WTC11 (cell line): ENCODE data around the gene FAM114A1. TPM values are rescaled to one million over a fixed set of nuclear protein-coding genes. Genes with fewer than 3 reads are reported as not detected.

Experiments used
- ATAC-seq: fragments of 200-7000 bp; cut with Tn5 transposase; 2 replicates; pipeline ENCODE4 v1.10.0; 2021; ENCODE audit warnings: mild to moderate bottlenecking, moderate library complexity
- CTCF ChIA-PET: fragments of 300-600 bp; sonication (Branson Sonifier 250); formaldehyde crosslinking; loops from one replicate; lab custom pipeline; 2021; ENCODE audit warnings: antibody characterized with exemption; lab: Charles Lee
- POLR2A ChIA-PET: fragments of 350-600 bp; sonication (Branson Sonifier 250); formaldehyde crosslinking; loops from one replicate; lab custom pipeline; 2021; ENCODE audit warnings: antibody characterized with exemption; lab: Charles Lee
- DNase-seq: peaks from one replicate; pipeline ENCODE4 v3.0.0; 2021; ENCODE audit warnings: low spot score
- H3K27ac Mint-ChIP-seq: 2 replicates; pipeline ENCODE4 v1.8.0; 2021; ENCODE audit warnings: mixed read lengths
- H3K27me3 Mint-ChIP-seq: 2 replicates; pipeline ENCODE4 v1.8.0; 2021; ENCODE audit warnings: low read depth, mild to moderate bottlenecking, moderate library complexity, mixed read lengths
- H3K36me3 Mint-ChIP-seq: 2 replicates; pipeline ENCODE4 v1.8.0; 2021; ENCODE audit warnings: mixed read lengths
- H3K4me1 Mint-ChIP-seq: 2 replicates; pipeline ENCODE4 v1.8.0; 2022; ENCODE audit warnings: mixed read lengths
- H3K4me3 Mint-ChIP-seq: 2 replicates; pipeline ENCODE4 v1.8.0; 2021; ENCODE audit warnings: mild to moderate bottlenecking, moderate library complexity, mixed read lengths
- H3K9me3 Mint-ChIP-seq: 2 replicates; pipeline ENCODE4 v1.8.0; 2021; ENCODE audit warnings: mixed read lengths
- ATF1 ChIP-seq: sonication (generic); formaldehyde crosslinking; IDR thresholded peaks from 2 replicates; pipeline ENCODE4 v1.8.1; 2023; ENCODE audit warnings: mild to moderate bottlenecking, moderate library complexity, missing genetic modification reagents
- KAT7 ChIP-seq: sonication (generic); formaldehyde crosslinking; IDR thresholded peaks from 2 replicates; pipeline ENCODE4 v1.8.1; 2023; ENCODE audit warnings: missing genetic modification reagents, mild to moderate bottlenecking, borderline replicate concordance
- MYBL2 ChIP-seq: sonication (generic); formaldehyde crosslinking; IDR thresholded peaks from 2 replicates; pipeline ENCODE4 v1.8.1; 2023; ENCODE audit warnings: mild to moderate bottlenecking, moderate library complexity, missing genetic modification reagents
- NR1H2 ChIP-seq: sonication (generic); formaldehyde crosslinking; IDR thresholded peaks from 2 replicates; pipeline ENCODE4 v1.9.0; 2021; ENCODE audit warnings: mild to moderate bottlenecking, moderate library complexity, missing genetic modification reagents
- RELA ChIP-seq: sonication (generic); formaldehyde crosslinking; IDR thresholded peaks from 2 replicates; pipeline ENCODE4 v1.8.1; 2022; ENCODE audit warnings: missing genetic modification reagents, mild to moderate bottlenecking, borderline replicate concordance
- TEAD4 ChIP-seq: sonication (generic); formaldehyde crosslinking; IDR thresholded peaks from 2 replicates; pipeline ENCODE4 v1.8.0; 2022; ENCODE audit warnings: mild to moderate bottlenecking, missing genetic modification reagents
- ZNF121 ChIP-seq: sonication (generic); formaldehyde crosslinking; IDR thresholded peaks from 2 replicates; pipeline ENCODE4 v1.8.0; 2023; ENCODE audit warnings: missing genetic modification reagents
- ZNF138 ChIP-seq: sonication (generic); formaldehyde crosslinking; conservative IDR thresholded peaks from 2 replicates; pipeline ENCODE4 v1.8.1; 2022; ENCODE audit warnings: mild to moderate bottlenecking, moderate library complexity, missing genetic modification reagents
- ZNF416 ChIP-seq: fragments of 250-450 bp; sonication (Bioruptor Pico); IDR thresholded peaks from 2 replicates; pipeline ENCODE4 v1.9.0; 2021; ENCODE audit warnings: mild to moderate bottlenecking, inconsistent platforms
- total RNA-seq: library from RNA; stranded (reverse); gene quantifications from 3 replicates; pipeline ENCODE4 v1.2.3, GENCODE V29; 2021
- TF ChIP-seq, protein P1 (sequence below): fragments of 200-600 bp; IDR thresholded peaks from 2 replicates; pipeline ENCODE4 v1.8.0; 2022; ENCODE audit warnings: antibody characterized with exemption
- TF ChIP-seq, protein P2 (sequence below): sonication (generic); formaldehyde crosslinking; IDR thresholded peaks from 2 replicates; pipeline ENCODE4 v1.8.1; 2023; ENCODE audit warnings: mild to moderate bottlenecking, missing genetic modification reagents
- TF ChIP-seq, protein P3 (sequence below): fragments of 250-450 bp; sonication (Bioruptor Pico); IDR thresholded peaks from 2 replicates; pipeline ENCODE4 v1.9.0; 2021; ENCODE audit warnings: mild to moderate bottlenecking, borderline replicate concordance
- TF ChIP-seq, protein P4 (sequence below): sonication (generic); formaldehyde crosslinking; IDR thresholded peaks from 2 replicates; pipeline ENCODE4 v1.8.0; 2022; ENCODE audit warnings: mild to moderate bottlenecking, missing genetic modification reagents
- TF ChIP-seq, protein P5 (sequence below): sonication (generic); formaldehyde crosslinking; IDR thresholded peaks from 2 replicates; pipeline ENCODE4 v1.8.1; 2022; ENCODE audit warnings: low read depth, mild to moderate bottlenecking, moderate library complexity, missing genetic modification reagents, borderline replicate concordance
- TF ChIP-seq, protein P6 (sequence below): fragments of 250-450 bp; sonication (Bioruptor Pico); IDR thresholded peaks from 2 replicates; pipeline ENCODE4 v1.9.0; 2021; ENCODE audit warnings: mild to moderate bottlenecking

Gene FAM114A1
- total RNA-seq, 1 experiment from 2014 or later: 17.6 TPM

DNA sequence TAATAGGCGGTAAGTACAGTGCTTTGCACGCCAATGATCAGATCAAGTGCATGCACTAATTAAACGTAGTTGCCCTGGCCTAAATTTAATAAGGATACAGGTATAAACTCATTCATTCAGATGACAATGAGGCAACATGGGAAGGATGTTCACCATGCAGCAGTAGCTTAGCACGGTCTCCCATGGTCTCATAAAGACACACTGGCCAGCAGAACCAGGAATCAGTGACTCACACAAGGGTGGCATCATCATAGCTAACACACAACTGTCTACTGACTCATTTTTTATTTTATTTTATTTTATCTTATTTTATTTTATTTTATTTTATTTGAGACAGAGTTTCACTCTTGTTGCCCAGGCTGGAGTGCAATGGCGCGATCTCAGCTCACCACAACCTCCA lies 121.9 kb downstream of the FAM114A1 start:
- DNase-seq: no peak
- H3K27me3 Mint-ChIP-seq: no peaks in the 10 kb centered on the region
- ChIA-PET POLR2A (no interaction called here), CTCF (no interaction called here)
- 0 out of 2 replicates have a peak, but pooled peaks cover 4% of the 10 kb centered on the region for H3K9me3 Mint-ChIP-seq
- no peak overlapping the region for H3K4me3 Mint-ChIP-seq
- H3K27ac Mint-ChIP-seq: no peak overlapping the region
- no peak for ATAC-seq
- H3K4me1 Mint-ChIP-seq: peaks cover 9% of the 10 kb centered on the region
- TF ChIP-seq, protein P1, sequence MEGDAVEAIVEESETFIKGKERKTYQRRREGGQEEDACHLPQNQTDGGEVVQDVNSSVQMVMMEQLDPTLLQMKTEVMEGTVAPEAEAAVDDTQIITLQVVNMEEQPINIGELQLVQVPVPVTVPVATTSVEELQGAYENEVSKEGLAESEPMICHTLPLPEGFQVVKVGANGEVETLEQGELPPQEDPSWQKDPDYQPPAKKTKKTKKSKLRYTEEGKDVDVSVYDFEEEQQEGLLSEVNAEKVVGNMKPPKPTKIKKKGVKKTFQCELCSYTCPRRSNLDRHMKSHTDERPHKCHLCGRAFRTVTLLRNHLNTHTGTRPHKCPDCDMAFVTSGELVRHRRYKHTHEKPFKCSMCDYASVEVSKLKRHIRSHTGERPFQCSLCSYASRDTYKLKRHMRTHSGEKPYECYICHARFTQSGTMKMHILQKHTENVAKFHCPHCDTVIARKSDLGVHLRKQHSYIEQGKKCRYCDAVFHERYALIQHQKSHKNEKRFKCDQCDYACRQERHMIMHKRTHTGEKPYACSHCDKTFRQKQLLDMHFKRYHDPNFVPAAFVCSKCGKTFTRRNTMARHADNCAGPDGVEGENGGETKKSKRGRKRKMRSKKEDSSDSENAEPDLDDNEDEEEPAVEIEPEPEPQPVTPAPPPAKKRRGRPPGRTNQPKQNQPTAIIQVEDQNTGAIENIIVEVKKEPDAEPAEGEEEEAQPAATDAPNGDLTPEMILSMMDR: no peak
- TF ChIP-seq ZNF138 (CRISPR knock-in tag) (no peak), ZNF416 (CRISPR knock-in tag) (no peak), RELA (CRISPR knock-in tag) (no peak), TEAD4 (CRISPR knock-in tag) (no peak), KAT7 (no peak), MYBL2 (no peak), ATF1 (no peak), ZNF121 (CRISPR knock-in tag) (no peak), NR1H2 (no peak)
- TF ChIP-seq, protein P2, sequence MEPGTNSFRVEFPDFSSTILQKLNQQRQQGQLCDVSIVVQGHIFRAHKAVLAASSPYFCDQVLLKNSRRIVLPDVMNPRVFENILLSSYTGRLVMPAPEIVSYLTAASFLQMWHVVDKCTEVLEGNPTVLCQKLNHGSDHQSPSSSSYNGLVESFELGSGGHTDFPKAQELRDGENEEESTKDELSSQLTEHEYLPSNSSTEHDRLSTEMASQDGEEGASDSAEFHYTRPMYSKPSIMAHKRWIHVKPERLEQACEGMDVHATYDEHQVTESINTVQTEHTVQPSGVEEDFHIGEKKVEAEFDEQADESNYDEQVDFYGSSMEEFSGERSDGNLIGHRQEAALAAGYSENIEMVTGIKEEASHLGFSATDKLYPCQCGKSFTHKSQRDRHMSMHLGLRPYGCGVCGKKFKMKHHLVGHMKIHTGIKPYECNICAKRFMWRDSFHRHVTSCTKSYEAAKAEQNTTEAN (CRISPR knock-in tag): no peak
- TF ChIP-seq, protein P3, sequence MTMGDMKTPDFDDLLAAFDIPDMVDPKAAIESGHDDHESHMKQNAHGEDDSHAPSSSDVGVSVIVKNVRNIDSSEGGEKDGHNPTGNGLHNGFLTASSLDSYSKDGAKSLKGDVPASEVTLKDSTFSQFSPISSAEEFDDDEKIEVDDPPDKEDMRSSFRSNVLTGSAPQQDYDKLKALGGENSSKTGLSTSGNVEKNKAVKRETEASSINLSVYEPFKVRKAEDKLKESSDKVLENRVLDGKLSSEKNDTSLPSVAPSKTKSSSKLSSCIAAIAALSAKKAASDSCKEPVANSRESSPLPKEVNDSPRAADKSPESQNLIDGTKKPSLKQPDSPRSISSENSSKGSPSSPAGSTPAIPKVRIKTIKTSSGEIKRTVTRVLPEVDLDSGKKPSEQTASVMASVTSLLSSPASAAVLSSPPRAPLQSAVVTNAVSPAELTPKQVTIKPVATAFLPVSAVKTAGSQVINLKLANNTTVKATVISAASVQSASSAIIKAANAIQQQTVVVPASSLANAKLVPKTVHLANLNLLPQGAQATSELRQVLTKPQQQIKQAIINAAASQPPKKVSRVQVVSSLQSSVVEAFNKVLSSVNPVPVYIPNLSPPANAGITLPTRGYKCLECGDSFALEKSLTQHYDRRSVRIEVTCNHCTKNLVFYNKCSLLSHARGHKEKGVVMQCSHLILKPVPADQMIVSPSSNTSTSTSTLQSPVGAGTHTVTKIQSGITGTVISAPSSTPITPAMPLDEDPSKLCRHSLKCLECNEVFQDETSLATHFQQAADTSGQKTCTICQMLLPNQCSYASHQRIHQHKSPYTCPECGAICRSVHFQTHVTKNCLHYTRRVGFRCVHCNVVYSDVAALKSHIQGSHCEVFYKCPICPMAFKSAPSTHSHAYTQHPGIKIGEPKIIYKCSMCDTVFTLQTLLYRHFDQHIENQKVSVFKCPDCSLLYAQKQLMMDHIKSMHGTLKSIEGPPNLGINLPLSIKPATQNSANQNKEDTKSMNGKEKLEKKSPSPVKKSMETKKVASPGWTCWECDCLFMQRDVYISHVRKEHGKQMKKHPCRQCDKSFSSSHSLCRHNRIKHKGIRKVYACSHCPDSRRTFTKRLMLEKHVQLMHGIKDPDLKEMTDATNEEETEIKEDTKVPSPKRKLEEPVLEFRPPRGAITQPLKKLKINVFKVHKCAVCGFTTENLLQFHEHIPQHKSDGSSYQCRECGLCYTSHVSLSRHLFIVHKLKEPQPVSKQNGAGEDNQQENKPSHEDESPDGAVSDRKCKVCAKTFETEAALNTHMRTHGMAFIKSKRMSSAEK (CRISPR knock-in tag): no peak
- TF ChIP-seq, protein P4, sequence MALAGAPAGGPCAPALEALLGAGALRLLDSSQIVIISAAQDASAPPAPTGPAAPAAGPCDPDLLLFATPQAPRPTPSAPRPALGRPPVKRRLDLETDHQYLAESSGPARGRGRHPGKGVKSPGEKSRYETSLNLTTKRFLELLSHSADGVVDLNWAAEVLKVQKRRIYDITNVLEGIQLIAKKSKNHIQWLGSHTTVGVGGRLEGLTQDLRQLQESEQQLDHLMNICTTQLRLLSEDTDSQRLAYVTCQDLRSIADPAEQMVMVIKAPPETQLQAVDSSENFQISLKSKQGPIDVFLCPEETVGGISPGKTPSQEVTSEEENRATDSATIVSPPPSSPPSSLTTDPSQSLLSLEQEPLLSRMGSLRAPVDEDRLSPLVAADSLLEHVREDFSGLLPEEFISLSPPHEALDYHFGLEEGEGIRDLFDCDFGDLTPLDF (CRISPR knock-in tag): no peak
- TF ChIP-seq, protein P5, sequence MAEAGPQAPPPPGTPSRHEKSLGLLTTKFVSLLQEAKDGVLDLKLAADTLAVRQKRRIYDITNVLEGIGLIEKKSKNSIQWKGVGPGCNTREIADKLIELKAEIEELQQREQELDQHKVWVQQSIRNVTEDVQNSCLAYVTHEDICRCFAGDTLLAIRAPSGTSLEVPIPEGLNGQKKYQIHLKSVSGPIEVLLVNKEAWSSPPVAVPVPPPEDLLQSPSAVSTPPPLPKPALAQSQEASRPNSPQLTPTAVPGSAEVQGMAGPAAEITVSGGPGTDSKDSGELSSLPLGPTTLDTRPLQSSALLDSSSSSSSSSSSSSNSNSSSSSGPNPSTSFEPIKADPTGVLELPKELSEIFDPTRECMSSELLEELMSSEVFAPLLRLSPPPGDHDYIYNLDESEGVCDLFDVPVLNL (CRISPR knock-in tag): no peak
- TF ChIP-seq, protein P6, sequence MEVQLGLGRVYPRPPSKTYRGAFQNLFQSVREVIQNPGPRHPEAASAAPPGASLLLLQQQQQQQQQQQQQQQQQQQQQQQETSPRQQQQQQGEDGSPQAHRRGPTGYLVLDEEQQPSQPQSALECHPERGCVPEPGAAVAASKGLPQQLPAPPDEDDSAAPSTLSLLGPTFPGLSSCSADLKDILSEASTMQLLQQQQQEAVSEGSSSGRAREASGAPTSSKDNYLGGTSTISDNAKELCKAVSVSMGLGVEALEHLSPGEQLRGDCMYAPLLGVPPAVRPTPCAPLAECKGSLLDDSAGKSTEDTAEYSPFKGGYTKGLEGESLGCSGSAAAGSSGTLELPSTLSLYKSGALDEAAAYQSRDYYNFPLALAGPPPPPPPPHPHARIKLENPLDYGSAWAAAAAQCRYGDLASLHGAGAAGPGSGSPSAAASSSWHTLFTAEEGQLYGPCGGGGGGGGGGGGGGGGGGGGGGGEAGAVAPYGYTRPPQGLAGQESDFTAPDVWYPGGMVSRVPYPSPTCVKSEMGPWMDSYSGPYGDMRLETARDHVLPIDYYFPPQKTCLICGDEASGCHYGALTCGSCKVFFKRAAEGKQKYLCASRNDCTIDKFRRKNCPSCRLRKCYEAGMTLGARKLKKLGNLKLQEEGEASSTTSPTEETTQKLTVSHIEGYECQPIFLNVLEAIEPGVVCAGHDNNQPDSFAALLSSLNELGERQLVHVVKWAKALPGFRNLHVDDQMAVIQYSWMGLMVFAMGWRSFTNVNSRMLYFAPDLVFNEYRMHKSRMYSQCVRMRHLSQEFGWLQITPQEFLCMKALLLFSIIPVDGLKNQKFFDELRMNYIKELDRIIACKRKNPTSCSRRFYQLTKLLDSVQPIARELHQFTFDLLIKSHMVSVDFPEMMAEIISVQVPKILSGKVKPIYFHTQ: no peak
- no peaks in the 10 kb centered on the region for H3K36me3 Mint-ChIP-seq
